Measurements from ENCODE around the gene TBC1D12.

DNA sequence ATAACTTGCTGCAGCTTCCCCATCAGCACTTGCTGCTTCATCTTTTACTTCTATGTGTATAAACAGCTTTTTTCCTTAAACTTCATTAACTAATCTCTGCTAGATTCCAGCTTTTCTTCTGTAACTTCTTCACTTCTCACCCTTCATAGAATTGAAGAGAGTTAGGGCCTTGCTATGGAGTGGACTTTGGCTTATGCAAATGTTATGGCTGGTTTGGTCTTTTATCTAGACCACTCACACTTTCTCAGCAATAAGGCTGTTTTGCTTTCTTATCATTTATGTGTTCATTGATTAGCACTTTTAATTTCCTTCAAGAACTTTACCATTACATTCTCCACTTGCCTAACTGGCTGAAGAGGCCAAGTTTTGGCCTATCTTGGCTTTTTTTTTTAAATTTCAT is 79.1 kb downstream of the TBC1D12 start:
- TF ChIP-seq, protein P1, sequence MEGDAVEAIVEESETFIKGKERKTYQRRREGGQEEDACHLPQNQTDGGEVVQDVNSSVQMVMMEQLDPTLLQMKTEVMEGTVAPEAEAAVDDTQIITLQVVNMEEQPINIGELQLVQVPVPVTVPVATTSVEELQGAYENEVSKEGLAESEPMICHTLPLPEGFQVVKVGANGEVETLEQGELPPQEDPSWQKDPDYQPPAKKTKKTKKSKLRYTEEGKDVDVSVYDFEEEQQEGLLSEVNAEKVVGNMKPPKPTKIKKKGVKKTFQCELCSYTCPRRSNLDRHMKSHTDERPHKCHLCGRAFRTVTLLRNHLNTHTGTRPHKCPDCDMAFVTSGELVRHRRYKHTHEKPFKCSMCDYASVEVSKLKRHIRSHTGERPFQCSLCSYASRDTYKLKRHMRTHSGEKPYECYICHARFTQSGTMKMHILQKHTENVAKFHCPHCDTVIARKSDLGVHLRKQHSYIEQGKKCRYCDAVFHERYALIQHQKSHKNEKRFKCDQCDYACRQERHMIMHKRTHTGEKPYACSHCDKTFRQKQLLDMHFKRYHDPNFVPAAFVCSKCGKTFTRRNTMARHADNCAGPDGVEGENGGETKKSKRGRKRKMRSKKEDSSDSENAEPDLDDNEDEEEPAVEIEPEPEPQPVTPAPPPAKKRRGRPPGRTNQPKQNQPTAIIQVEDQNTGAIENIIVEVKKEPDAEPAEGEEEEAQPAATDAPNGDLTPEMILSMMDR (IDR thresholded peaks at IDR 0.05), result no peak
- TF ChIP-seq ZFX (IDR thresholded peaks at IDR 0.05; ENCODE audit: borderline replicate concordance), result no peak
